WTC11 (cell line): Measurements from ENCODE around the gene HTR3C. TPM values are rescaled to one million over a fixed set of nuclear protein-coding genes. Genes with fewer than 3 reads are reported as not detected.

Source experiments
- ATAC-seq: fragments of 200-7000 bp; cut with Tn5 transposase; 2 replicates; pipeline ENCODE4 v1.10.0; 2021; ENCODE audit warnings: mild to moderate bottlenecking, moderate library complexity
- CTCF ChIA-PET: fragments of 300-600 bp; sonication (Branson Sonifier 250); formaldehyde crosslinking; loops from one replicate; lab custom pipeline; 2021; ENCODE audit warnings: antibody characterized with exemption; lab: Charles Lee
- POLR2A ChIA-PET: fragments of 350-600 bp; sonication (Branson Sonifier 250); formaldehyde crosslinking; loops from one replicate; lab custom pipeline; 2021; ENCODE audit warnings: antibody characterized with exemption; lab: Charles Lee
- DNase-seq: peaks from one replicate; pipeline ENCODE4 v3.0.0; 2021; ENCODE audit warnings: low spot score
- H3K27ac Mint-ChIP-seq: 2 replicates; pipeline ENCODE4 v1.8.0; 2021; ENCODE audit warnings: mixed read lengths
- H3K27me3 Mint-ChIP-seq: 2 replicates; pipeline ENCODE4 v1.8.0; 2021; ENCODE audit warnings: low read depth, mild to moderate bottlenecking, moderate library complexity, mixed read lengths
- H3K36me3 Mint-ChIP-seq: 2 replicates; pipeline ENCODE4 v1.8.0; 2021; ENCODE audit warnings: mixed read lengths
- H3K4me1 Mint-ChIP-seq: 2 replicates; pipeline ENCODE4 v1.8.0; 2022; ENCODE audit warnings: mixed read lengths
- H3K4me3 Mint-ChIP-seq: 2 replicates; pipeline ENCODE4 v1.8.0; 2021; ENCODE audit warnings: mild to moderate bottlenecking, moderate library complexity, mixed read lengths
- H3K9me3 Mint-ChIP-seq: 2 replicates; pipeline ENCODE4 v1.8.0; 2021; ENCODE audit warnings: mixed read lengths
- ARID4B ChIP-seq: sonication (generic); formaldehyde crosslinking; IDR thresholded peaks from 2 replicates; pipeline ENCODE4 v1.8.0; 2023; ENCODE audit warnings: missing genetic modification reagents, mild to moderate bottlenecking, borderline replicate concordance
- CBFB ChIP-seq: sonication (generic); formaldehyde crosslinking; IDR thresholded peaks from 2 replicates; pipeline ENCODE4 v1.8.1; 2022; ENCODE audit warnings: mild to moderate bottlenecking, low read depth, missing genetic modification reagents
- E2F4 ChIP-seq: sonication (generic); formaldehyde crosslinking; IDR thresholded peaks from 2 replicates; pipeline ENCODE4 v1.8.1; 2022; ENCODE audit warnings: low read depth, mild to moderate bottlenecking, moderate library complexity, missing genetic modification reagents, borderline replicate concordance
- E2F5 ChIP-seq: sonication (generic); formaldehyde crosslinking; IDR thresholded peaks from 2 replicates; pipeline ENCODE4 v1.8.1; 2022; ENCODE audit warnings: mild to moderate bottlenecking, moderate library complexity, missing genetic modification reagents
- NR3C1 ChIP-seq: sonication (generic); formaldehyde crosslinking; conservative IDR thresholded peaks from 2 replicates; pipeline ENCODE4 v1.8.1; 2023; ENCODE audit warnings: low read depth, mild to moderate bottlenecking, missing genetic modification reagents
- OVOL2 ChIP-seq: fragments of 250-450 bp; sonication (Bioruptor Pico); IDR thresholded peaks from 2 replicates; pipeline ENCODE4 v1.9.0; 2021; ENCODE audit warnings: mild to moderate bottlenecking, borderline replicate concordance
- PREB ChIP-seq: sonication (generic); formaldehyde crosslinking; IDR thresholded peaks from 2 replicates; pipeline ENCODE4 v1.8.1; 2022; ENCODE audit warnings: mild to moderate bottlenecking, missing genetic modification reagents, moderate library complexity, borderline replicate concordance
- SMAD4 ChIP-seq: sonication (generic); formaldehyde crosslinking; IDR thresholded peaks from 2 replicates; pipeline ENCODE4 v1.8.0; 2022; ENCODE audit warnings: mild to moderate bottlenecking, missing genetic modification reagents
- SOX15 ChIP-seq: fragments of 250-450 bp; sonication (Bioruptor Pico); IDR thresholded peaks from 2 replicates; pipeline ENCODE4 v1.9.0; 2021; ENCODE audit warnings: mild to moderate bottlenecking
- TEAD1 ChIP-seq: sonication (generic); formaldehyde crosslinking; IDR thresholded peaks from 2 replicates; pipeline ENCODE4 v1.8.0; 2022; ENCODE audit warnings: mild to moderate bottlenecking, missing genetic modification reagents
- USF2 ChIP-seq: sonication (generic); formaldehyde crosslinking; IDR thresholded peaks from 2 replicates; pipeline ENCODE4 v1.8.1; 2023; ENCODE audit warnings: mild to moderate bottlenecking, missing genetic modification reagents, moderate library complexity
- ZMAT4 ChIP-seq: fragments of 250-450 bp; sonication (Bioruptor Pico); IDR thresholded peaks from 2 replicates; pipeline ENCODE4 v1.9.0; 2021; ENCODE audit warnings: mild to moderate bottlenecking
- ZNF121 ChIP-seq: sonication (generic); formaldehyde crosslinking; IDR thresholded peaks from 2 replicates; pipeline ENCODE4 v1.8.0; 2023; ENCODE audit warnings: missing genetic modification reagents
- ZNF263 ChIP-seq: sonication (generic); formaldehyde crosslinking; IDR thresholded peaks from 2 replicates; pipeline ENCODE4 v1.8.1; 2022; ENCODE audit warnings: low read depth, mild to moderate bottlenecking, moderate library complexity, missing genetic modification reagents
- ZNF423 ChIP-seq: fragments of 250-450 bp; sonication (Bioruptor Pico); IDR thresholded peaks from 2 replicates; pipeline ENCODE4 v2.1.2; 2022; ENCODE audit warnings: mild to moderate bottlenecking, moderate library complexity
- ZNF512 ChIP-seq: sonication (generic); formaldehyde crosslinking; IDR thresholded peaks from 2 replicates; pipeline ENCODE4 v1.8.1; 2022; ENCODE audit warnings: missing genetic modification reagents, borderline replicate concordance
- ZNF532 ChIP-seq: fragments of 250-450 bp; sonication (Bioruptor Pico); IDR thresholded peaks from 2 replicates; pipeline ENCODE4 v1.9.0; 2021; ENCODE audit warnings: mild to moderate bottlenecking, borderline replicate concordance
- ZSCAN18 ChIP-seq: fragments of 250-450 bp; sonication (Bioruptor Pico); IDR thresholded peaks from 2 replicates; pipeline ENCODE4 v2.1.2; 2022; ENCODE audit warnings: mild to moderate bottlenecking, moderate library complexity
- total RNA-seq: library from RNA; stranded (reverse); gene quantifications from 3 replicates; pipeline ENCODE4 v1.2.3, GENCODE V29; 2021

Gene HTR3C
- total RNA-seq, 1 experiment from 2014 or later: not detected

- TF ChIP-seq ZSCAN18 (CRISPR knock-in tag) (no peak), E2F5 (CRISPR knock-in tag) (no peak), NR3C1 (no peak)
Measured at GRCh38 chr3:184067573-184068055, 14.8 kb downstream of the HTR3C start (continued).

- Mint-ChIP-seq H3K36me3 (peaks cover 8% of the 10 kb centered on the region), H3K27me3 (no peaks in the 10 kb centered on the region; the same call in 1 of the 2 replicates), H3K4me1 (no peaks in the 10 kb centered on the region), H3K27ac (no peak overlapping the region), H3K4me3 (no peak overlapping the region), H3K9me3 (peaks cover 10% of the 10 kb centered on the region)
- POLR2A ChIA-PET: no interaction called here
- DNase-seq: no peak
- CTCF ChIA-PET: no interaction called here
- no peak for ATAC-seq
- TF ChIP-seq ZNF512 (CRISPR knock-in tag) (no peak), ARID4B (no peak), SOX15 (no peak), ZMAT4 (CRISPR knock-in tag) (no peak), USF2 (CRISPR knock-in tag) (no peak), PREB (CRISPR knock-in tag) (no peak), NR3C1 (no peak), ZNF423 (CRISPR knock-in tag) (no peak), ZNF263 (CRISPR knock-in tag) (no peak), TEAD1 (no peak), OVOL2 (no peak), SMAD4 (no peak), E2F4 (no peak), ZNF121 (CRISPR knock-in tag) (no peak), CBFB (CRISPR knock-in tag) (no peak), ZNF532 (no peak)
Measured at GRCh38 chr3:184068344-184068743, 15.5 kb downstream of the HTR3C start.
